T-helper 1 cell treated with Interleukin-12 subunit alpha and Interleukin-12 subunit beta and Interleukin-4 antibody, amounts not matched to agents 30 μg/mL and 1 μg/mL, for 36 hours (primary cell): ENCODE results near the gene UST.

ENCODE experiments used
- H3K27ac Mint-ChIP-seq: one replicate; pipeline ENCODE4 v1.8.0; 2021; ENCODE audit warnings: mild to moderate bottlenecking, mixed read lengths
- H3K27me3 Mint-ChIP-seq: one replicate; pipeline ENCODE4 v1.8.0; 2021; ENCODE audit warnings: low read depth, mixed read lengths
- H3K36me3 Mint-ChIP-seq: one replicate; pipeline ENCODE4 v1.8.0; 2021; ENCODE audit warnings: low read depth, mixed read lengths
- H3K4me1 Mint-ChIP-seq: one replicate; pipeline ENCODE4 v1.8.0; 2021; ENCODE audit warnings: low read depth, mixed read lengths
- H3K4me3 Mint-ChIP-seq: one replicate; pipeline ENCODE4 v1.8.0; 2021; ENCODE audit warnings: mild to moderate bottlenecking, moderate library complexity, mixed read lengths
- H3K9me3 Mint-ChIP-seq: one replicate; pipeline ENCODE4 v1.8.0; 2021; ENCODE audit warnings: mixed read lengths

UST gene

DNA sequence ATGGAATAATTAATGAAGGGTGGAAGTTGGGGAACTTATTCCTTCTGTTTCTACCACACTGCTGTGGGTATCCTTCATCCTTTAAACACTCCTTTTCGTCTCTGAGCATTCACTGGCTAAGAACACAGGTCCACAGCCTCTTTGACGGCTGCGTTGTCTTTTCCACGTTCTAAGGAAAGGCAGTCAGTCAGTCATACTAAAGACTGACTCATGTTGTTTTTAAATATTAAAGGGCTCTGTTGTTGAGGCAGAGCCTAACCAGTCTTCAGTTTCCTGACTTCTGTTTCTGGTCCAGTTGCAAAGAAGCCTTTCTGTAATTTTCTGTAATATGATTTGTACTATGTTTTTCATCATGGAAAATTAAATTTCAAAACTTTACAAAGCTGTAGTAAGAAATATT, 48.0 kb downstream of the UST start:
- Mint-ChIP-seq H3K9me3 (no peaks in the 10 kb centered on the region), H3K27me3 (peaks cover 25% of the 10 kb centered on the region), H3K36me3 (no peaks in the 10 kb centered on the region), H3K27ac (no peak overlapping the region), H3K4me1 (no peaks in the 10 kb centered on the region), H3K4me3 (no peak overlapping the region)

DNA sequence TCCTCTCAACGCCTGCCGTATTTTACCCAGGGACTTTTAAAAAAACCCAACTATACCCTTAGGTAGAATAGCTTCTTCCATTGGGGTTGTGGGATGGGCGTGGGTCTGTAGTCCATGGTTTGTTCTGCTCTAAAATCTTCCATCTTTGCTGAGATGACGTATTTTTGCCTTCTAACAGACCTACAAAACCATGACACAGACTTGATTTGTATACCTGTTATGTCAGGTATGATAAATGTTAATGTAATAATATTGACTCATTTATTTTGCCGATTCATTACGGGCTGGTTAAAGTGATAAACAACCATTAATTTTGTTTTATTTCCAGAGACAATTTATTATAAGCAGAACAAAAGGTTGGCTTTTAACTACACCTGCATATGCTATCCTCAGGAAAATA, 48.7 kb downstream of the UST start:
- Mint-ChIP-seq H3K4me1 (no peaks in the 10 kb centered on the region), H3K27ac (no peak overlapping the region), H3K4me3 (no peak overlapping the region), H3K9me3 (no peaks in the 10 kb centered on the region), H3K27me3 (peaks cover 27% of the 10 kb centered on the region), H3K36me3 (no peaks in the 10 kb centered on the region)

DNA sequence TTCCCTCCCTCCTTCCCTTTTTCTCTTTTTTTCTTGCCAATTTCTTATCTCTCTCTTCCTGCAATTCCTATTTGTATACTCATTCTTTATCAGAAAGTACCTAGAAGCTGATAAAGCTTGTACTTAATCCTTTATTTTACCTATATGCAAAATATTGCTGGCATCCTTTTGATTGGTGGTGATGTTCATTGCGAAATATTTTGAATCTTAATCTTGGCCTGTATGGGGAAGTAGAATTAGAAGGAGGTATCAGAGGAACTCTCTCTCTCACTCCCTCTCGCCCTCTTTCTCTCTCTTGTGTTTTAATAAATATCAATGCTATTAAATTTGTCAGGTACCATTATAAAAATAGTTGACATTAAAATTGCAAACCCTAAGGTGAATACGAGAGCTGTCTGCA, 52.8 kb downstream of the UST start:
- H3K4me3 Mint-ChIP-seq = no peak overlapping the region
- H3K27me3 Mint-ChIP-seq = peaks cover 24% of the 10 kb centered on the region
- no peak overlapping the region for H3K27ac Mint-ChIP-seq
- no peaks in the 10 kb centered on the region for H3K9me3 Mint-ChIP-seq
- H3K4me1 Mint-ChIP-seq = no peaks in the 10 kb centered on the region
- no peaks in the 10 kb centered on the region for H3K36me3 Mint-ChIP-seq

DNA sequence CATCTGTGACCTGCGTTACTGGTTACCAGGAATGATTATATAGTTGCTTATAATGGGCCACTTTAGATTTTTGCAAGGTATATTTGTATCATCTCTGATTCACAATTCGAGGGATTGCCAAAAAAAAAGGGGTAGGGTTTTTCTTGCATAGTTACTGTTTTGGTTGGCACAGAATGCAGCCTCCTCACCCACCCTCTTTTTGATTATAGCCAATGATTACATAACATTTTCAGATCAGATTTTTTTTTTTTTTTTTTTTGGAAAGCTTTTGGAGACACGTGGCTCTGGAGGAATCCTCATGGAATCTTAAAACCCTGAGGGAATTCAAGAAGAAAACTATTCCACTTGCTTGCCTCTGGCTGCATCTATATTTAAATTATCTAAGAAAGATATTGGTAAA, 53.7 kb downstream of the UST start:
- Mint-ChIP-seq H3K36me3 (no peaks in the 10 kb centered on the region), H3K4me3 (no peak overlapping the region), H3K9me3 (no peaks in the 10 kb centered on the region), H3K27ac (no peak overlapping the region), H3K27me3 (peaks cover 24% of the 10 kb centered on the region), H3K4me1 (no peaks in the 10 kb centered on the region)

DNA sequence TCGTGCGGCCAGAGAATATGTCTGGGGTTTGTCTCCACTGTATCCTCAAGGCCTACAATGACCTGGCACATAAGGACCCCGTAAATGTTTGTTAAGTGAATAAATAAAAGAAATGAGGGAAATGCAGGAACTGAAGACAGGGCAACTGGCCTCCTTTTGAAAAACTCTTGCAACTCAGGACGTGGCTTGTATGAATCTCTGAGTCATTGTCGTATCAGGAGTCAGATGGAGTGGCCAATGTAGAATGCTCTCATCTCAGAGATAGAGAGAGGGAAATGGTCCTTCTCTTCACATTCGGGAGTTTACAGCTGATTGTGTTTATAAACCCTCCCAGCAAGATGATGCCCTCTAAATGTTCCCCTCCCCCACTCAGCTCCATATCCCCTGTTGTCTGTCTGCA, 57.1 kb downstream of the UST start:
- Mint-ChIP-seq H3K4me1 (no peaks in the 10 kb centered on the region), H3K27me3 (peaks cover 19% of the 10 kb centered on the region), H3K36me3 (no peaks in the 10 kb centered on the region), H3K9me3 (no peaks in the 10 kb centered on the region), H3K4me3 (no peak overlapping the region), H3K27ac (no peak overlapping the region)

DNA sequence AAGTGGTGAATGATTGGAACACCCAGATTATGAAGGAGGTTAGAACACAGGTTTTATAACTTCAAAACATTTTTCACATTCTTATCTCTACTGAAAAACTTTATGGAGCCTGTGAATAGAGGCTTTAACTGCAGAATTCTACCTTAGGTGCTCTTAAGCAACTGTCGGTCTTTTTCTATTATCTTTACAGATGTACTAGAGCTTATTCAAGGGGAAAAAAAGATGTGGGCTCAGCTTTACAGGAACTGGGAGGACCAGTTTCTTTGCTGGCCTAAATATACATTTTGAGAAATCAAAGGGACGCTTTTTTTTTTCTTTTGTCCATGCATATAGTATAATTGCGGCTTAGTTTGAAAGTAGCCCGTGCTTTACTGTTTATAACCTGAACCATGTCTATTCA, 58.9 kb downstream of the UST start:
- H3K27me3 Mint-ChIP-seq = peaks cover 5% of the 10 kb centered on the region
- no peaks in the 10 kb centered on the region for H3K36me3 Mint-ChIP-seq
- no peak overlapping the region for H3K27ac Mint-ChIP-seq
- no peaks in the 10 kb centered on the region for H3K9me3 Mint-ChIP-seq
- H3K4me1 Mint-ChIP-seq = no peaks in the 10 kb centered on the region
- no peak overlapping the region for H3K4me3 Mint-ChIP-seq

DNA sequence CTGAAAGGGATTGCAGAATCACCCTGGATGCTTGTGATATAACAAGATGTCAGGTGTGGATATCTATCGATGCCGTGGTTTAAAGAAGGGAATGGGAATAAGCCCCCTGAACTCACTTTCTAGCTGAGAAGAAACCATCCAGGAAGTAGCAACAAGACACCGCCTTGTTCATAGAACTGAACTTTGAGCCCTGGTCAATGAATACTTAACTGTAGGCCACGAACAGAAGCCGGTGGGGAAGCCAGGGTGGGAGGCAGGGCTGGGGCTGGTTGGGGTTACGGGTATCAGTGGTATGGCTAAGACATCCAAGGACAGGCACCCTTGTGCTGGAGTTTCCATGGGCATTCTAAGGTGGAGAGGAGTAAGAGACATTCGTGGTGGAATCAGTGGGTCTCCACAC, 61.0 kb downstream of the UST start:
- Mint-ChIP-seq H3K27ac (no peak overlapping the region), H3K27me3 (peaks cover 5% of the 10 kb centered on the region), H3K4me3 (no peak overlapping the region), H3K36me3 (no peaks in the 10 kb centered on the region), H3K4me1 (no peaks in the 10 kb centered on the region), H3K9me3 (no peaks in the 10 kb centered on the region)

DNA sequence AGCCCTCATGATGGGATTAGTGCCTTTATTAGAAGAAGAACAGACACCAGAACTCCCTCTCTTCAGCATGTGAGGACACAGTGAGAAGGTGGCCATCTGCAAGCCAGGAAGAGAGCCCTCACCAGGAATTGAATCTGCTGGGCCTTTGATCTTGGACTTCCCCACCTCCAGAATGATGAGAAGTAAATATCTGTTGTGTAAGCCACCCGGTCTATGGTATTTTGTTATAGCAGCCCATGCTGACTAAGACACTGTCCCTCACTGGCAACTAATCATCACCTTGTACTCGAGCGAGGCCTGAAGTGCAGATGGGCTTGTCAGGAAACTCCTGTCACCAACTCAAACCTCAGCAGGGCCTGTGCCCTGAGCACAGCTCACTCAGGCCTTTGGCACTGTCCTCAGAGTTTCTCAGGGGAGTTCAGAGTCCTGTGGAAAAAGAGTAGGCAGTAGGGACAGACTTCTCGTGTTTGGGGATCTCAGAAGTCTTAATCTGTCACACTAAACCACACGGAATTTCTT, 62.0 kb downstream of the UST start:
- Mint-ChIP-seq H3K36me3 (no peaks in the 10 kb centered on the region), H3K27ac (no peak overlapping the region), H3K9me3 (no peaks in the 10 kb centered on the region), H3K4me1 (no peaks in the 10 kb centered on the region), H3K4me3 (no peak overlapping the region), H3K27me3 (peaks cover 5% of the 10 kb centered on the region)

DNA sequence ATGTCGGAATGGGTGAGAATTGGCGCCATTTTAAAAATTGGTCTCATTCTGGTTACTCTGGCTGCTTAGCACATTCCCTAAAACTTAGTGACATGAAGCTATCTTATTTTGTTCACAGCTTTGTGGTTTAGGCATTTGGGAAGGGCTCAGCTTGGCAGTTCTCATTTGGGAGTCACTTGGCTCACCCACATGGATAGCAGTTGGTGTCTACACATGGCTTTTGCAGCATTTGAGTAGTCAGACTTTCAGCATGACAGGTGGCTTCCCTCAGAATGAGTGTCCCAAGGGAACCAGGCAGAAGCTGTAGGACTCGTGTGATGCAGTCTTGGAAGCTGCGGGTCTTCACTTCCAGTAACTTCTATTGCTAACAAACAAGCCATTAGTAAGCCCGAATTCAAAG, 64.6 kb downstream of the UST start:
- Mint-ChIP-seq H3K4me3 (no peak overlapping the region), H3K27ac (no peak overlapping the region), H3K27me3 (peaks cover 5% of the 10 kb centered on the region), H3K4me1 (no peaks in the 10 kb centered on the region), H3K9me3 (no peaks in the 10 kb centered on the region), H3K36me3 (no peaks in the 10 kb centered on the region)

DNA sequence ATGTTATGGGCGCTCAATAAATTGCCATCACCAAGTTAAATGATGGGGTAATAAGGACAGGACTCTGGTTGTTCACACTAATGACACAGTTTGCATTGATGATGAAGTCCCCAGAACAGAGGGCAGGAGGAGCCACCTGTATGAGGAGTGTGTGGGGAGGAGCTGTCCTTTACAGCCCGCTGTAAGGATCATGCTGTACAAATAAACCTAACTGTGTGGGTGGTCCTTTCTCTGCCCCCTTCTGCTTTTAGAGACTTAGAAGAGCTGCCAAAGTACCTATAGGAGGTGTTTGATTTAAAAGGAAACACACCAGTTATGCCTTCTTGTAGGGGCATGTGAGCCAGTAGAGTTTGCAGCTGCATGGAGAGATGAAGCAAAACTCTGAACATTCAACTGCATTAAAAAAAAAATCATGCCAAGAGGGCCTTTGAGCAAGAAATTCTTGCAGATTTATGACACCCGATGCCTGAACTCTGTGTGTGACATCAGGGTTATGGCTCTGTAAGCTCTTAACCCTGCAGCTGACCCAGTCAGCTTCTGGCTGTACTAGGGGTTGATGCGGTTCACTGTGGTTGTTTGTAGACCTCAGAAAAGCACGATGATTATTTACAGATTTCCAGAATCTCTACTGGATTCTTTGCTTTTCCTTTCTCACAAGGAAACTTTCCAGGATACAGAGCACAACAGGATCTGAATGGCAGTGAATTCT, 67.4 kb downstream of the UST start:
- H3K4me1 Mint-ChIP-seq = no peaks in the 10 kb centered on the region
- H3K9me3 Mint-ChIP-seq = no peaks in the 10 kb centered on the region
- H3K27ac Mint-ChIP-seq = no peak overlapping the region
- no peak overlapping the region for H3K4me3 Mint-ChIP-seq
- H3K36me3 Mint-ChIP-seq = no peaks in the 10 kb centered on the region
- no peaks in the 10 kb centered on the region for H3K27me3 Mint-ChIP-seq

DNA sequence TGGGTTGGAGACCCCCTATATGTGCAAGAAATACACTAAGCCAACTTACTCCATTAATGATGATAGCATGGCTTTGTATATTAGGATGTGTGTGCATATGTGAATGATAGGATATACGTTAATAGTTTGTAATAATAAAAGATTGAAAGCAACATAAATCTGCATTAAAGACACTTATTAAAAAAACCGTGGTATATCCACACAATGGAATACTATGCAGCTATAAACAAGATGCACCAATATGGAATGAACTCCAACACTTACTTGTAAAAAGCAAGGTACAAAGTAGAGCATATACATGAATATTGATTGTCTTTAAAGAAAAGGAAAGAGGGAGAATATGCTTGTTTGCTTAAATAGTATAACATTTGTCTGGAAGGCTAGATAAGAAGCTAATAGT, 68.0 kb downstream of the UST start:
- H3K4me1 Mint-ChIP-seq = no peaks in the 10 kb centered on the region
- H3K27ac Mint-ChIP-seq = no peak overlapping the region
- H3K36me3 Mint-ChIP-seq = no peaks in the 10 kb centered on the region
- H3K27me3 Mint-ChIP-seq = no peaks in the 10 kb centered on the region
- H3K4me3 Mint-ChIP-seq = no peak overlapping the region
- H3K9me3 Mint-ChIP-seq = no peaks in the 10 kb centered on the region

DNA sequence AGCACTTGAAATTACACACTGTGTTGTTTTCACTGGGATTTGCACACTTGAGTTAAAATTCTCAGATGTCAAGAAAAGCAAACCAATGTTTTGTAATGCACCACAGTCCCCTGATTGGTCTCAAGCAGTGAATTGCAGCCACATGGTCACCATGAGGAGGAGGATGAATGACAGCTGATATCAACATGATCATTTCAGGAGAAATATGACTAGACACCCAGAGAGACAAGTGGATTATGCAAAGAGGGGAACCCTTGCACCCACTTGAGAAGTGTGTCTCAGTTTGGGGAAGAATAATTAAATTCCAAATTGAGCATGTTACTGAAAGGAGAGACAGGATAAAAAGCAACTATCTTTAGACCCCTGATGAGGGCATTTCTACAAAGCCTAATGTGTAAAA, 69.3 kb downstream of the UST start:
- H3K27ac Mint-ChIP-seq = no peak overlapping the region
- H3K36me3 Mint-ChIP-seq = no peaks in the 10 kb centered on the region
- no peak overlapping the region for H3K4me3 Mint-ChIP-seq
- no peaks in the 10 kb centered on the region for H3K27me3 Mint-ChIP-seq
- H3K4me1 Mint-ChIP-seq = no peaks in the 10 kb centered on the region
- H3K9me3 Mint-ChIP-seq = no peaks in the 10 kb centered on the region

DNA sequence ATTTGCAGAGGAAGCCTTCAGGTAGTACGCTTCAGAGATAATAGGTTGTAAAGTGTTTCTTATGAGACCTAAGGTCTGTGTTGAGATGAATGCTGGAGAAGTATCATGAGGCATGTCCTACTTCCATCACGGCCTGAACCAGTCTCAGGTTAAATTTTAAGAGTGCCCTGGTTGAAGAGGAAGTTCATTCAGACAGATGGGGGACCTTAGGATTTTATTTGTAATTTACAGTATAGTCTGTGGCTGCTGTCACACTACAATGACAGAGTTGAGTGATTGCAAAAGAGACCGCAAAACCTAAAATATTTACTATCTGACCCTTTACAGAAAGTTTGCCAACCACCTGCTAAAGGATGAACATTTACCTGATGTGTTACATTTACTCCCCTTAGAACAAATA, 70.9 kb downstream of the UST start:
- Mint-ChIP-seq H3K4me3 (no peak overlapping the region), H3K27ac (no peak overlapping the region), H3K4me1 (no peaks in the 10 kb centered on the region), H3K9me3 (no peaks in the 10 kb centered on the region), H3K36me3 (no peaks in the 10 kb centered on the region), H3K27me3 (peaks cover 8% of the 10 kb centered on the region)

DNA sequence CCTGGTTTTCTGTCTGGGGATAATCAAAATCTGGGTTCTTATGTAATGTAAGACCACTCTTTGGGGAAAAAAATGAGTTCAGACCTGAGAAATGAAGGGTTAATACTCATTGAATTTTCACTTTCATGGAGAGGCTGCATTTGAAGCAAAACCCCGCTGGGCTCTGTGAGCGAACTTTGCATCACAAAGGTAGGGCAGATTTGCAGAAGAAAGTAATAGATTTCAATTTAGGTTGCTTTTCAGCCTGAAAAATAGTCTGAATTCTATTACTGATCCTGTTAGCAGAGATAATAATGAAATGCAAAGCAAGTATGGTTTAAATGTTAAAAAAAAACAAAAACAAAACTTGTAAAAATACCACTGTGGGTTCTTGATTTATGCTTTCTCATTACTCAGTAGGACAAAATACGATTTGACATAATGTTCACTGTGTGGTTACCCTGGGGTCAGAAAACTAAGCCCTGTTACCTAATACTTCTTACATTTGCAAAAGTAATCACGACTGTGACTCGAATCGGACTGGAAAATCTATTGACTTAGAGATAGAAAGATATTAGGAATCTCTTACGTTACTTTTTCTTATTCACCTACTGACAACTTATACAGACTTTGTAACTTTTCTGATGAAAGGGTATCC, 72.2 kb downstream of the UST start:
- Mint-ChIP-seq H3K9me3 (no peaks in the 10 kb centered on the region), H3K36me3 (no peaks in the 10 kb centered on the region), H3K27me3 (peaks cover 17% of the 10 kb centered on the region), H3K4me3 (no peak overlapping the region), H3K27ac (no peak overlapping the region), H3K4me1 (no peaks in the 10 kb centered on the region)

DNA sequence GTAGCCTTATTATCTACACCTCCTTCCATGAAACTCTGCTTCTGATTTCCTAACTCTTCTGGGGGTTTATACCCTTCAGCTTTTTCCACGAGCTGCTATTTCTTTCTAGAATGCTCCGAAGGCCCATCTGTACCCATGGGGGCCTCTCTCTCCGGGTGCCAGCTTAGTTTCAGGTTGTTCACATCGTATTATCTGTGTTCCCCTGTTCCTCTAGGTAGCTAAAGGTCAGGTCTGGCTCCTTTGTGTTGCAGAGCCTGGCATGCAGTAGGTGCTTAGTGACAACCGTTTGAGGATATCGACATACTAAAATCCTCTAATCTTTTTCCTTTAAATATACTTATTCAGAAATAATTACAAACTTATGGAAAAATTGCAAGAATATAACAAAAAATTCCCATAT, 73.0 kb downstream of the UST start:
- H3K9me3 Mint-ChIP-seq = peaks cover 1% of the 10 kb centered on the region
- no peak overlapping the region for H3K4me3 Mint-ChIP-seq
- H3K27ac Mint-ChIP-seq = no peak overlapping the region
- no peaks in the 10 kb centered on the region for H3K4me1 Mint-ChIP-seq
- peaks cover 22% of the 10 kb centered on the region for H3K27me3 Mint-ChIP-seq
- peaks cover under 1% of the 10 kb centered on the region for H3K36me3 Mint-ChIP-seq
